Thoracic aorta (tissue), 2 donors: ENCODE results near the gene REEP2. TPM values are rescaled to one million over a fixed set of nuclear protein-coding genes. Genes with fewer than 3 reads are reported as not detected.

Experiments used
- ATAC-seq: fragments of 150-250 bp; one replicate; pipeline ENCODE4 v1.8.0; 2017; ENCODE audit warnings: low read depth; ENCODE audit not compliant: insufficient number of reproducible peaks, low FRiP score
- DNase-seq: peaks from one replicate; pipeline ENCODE4 v3.0.0-alpha.2; 2020; ENCODE audit warnings: low spot score
- H3K27ac ChIP-seq, 2 donors: fragments of 200-600 bp; sonication (generic); 1 replicate in 1 of 2; 2 replicates in 1 of 2; pipeline ENCODE4 v1.5.1; 2016; ENCODE audit warnings: mild to moderate bottlenecking in 2 of 2, moderate library complexity in 2 of 2
- H3K27me3 ChIP-seq: fragments of 200-600 bp; sonication (generic); replicated peaks from 2 replicates; pipeline ENCODE4 v1.6.0; 2016; ENCODE audit warnings: mild to moderate bottlenecking; ENCODE audit not compliant: insufficient read depth
- H3K36me3 ChIP-seq: fragments of 200-600 bp; sonication (generic); one replicate; pipeline ENCODE4 v1.5.1; 2016
- H3K4me1 ChIP-seq, 2 donors: fragments of 200-600 bp; sonication (generic); 1 replicate in 1 of 2; 2 replicates in 1 of 2; pipeline versions ENCODE4 v1.5.1 to v1.6.0; 2016; ENCODE audit warnings: low read depth in 2 of 2, mild to moderate bottlenecking in 1 of 2; ENCODE audit not compliant: control insufficient read depth in 1 of 2
- H3K4me3 ChIP-seq: fragments of 200-600 bp; sonication (generic); 2 replicates; pipeline ENCODE4 v1.5.1; 2016; ENCODE audit warnings: mild to moderate bottlenecking
- H3K9me3 ChIP-seq: fragments of 200-600 bp; sonication (generic); 2 replicates; pipeline ENCODE4 v1.5.1; 2016
- total RNA-seq, 2 donors: library from RNA; depleted of rRNA; stranded (reverse); fragments of >200 nt; gene quantifications; one replicate each; pipeline versions ENCODE4 v1.1.0 to v1.2.3, GENCODE V29; 2016
- TF ChIP-seq, protein P1 (sequence below): fragments of 200-600 bp; sonication (generic); IDR thresholded peaks from one replicate; pipeline ENCODE4 v1.5.1; 2019; ENCODE audit warnings: antibody characterized with exemption

REEP2 gene
- total RNA-seq, 2 donors from 2014 or later, result 8.9 to 11.5 TPM

DNA sequence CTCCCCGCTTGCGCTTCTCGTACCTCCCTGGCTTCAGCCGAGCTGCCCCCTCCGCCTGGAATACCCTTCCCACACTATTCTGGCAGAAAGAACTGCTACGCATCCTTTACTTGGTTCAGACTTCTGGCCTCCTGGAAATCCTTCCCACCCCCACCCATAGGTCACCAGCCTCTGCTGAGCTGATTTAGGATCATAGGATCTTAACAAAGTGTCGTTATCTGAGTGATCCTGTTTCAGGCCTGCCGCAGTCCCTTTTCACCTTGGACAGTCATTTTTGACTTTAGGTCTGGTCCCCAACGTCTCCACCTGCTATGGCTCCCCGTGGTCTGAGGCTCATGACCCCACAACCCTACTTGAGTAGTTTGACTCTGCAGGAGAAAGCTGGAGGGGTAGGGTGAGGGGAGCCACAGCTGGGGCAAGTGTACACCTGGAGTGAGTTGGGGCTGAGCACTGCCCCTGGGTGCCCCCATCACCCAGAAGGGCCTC, 53.7 kb downstream of the REEP2 start:
- no peak for DNase-seq
- H3K36me3 ChIP-seq, result no peaks in the 10 kb centered on the region
- peak overlapping the region; percentile 28 to 51 for H3K27ac ChIP-seq
- H3K4me3 ChIP-seq, result peak overlapping the region; percentile 78
- no peaks in the 10 kb centered on the region for H3K9me3 ChIP-seq
- no peak for ATAC-seq
- no peaks in the 10 kb centered on the region for H3K27me3 ChIP-seq
- TF ChIP-seq, protein P1, sequence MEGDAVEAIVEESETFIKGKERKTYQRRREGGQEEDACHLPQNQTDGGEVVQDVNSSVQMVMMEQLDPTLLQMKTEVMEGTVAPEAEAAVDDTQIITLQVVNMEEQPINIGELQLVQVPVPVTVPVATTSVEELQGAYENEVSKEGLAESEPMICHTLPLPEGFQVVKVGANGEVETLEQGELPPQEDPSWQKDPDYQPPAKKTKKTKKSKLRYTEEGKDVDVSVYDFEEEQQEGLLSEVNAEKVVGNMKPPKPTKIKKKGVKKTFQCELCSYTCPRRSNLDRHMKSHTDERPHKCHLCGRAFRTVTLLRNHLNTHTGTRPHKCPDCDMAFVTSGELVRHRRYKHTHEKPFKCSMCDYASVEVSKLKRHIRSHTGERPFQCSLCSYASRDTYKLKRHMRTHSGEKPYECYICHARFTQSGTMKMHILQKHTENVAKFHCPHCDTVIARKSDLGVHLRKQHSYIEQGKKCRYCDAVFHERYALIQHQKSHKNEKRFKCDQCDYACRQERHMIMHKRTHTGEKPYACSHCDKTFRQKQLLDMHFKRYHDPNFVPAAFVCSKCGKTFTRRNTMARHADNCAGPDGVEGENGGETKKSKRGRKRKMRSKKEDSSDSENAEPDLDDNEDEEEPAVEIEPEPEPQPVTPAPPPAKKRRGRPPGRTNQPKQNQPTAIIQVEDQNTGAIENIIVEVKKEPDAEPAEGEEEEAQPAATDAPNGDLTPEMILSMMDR, result no peak
- H3K4me1 ChIP-seq, result peaks cover 19 to 41% of the 10 kb centered on the region in 2 donors

DNA sequence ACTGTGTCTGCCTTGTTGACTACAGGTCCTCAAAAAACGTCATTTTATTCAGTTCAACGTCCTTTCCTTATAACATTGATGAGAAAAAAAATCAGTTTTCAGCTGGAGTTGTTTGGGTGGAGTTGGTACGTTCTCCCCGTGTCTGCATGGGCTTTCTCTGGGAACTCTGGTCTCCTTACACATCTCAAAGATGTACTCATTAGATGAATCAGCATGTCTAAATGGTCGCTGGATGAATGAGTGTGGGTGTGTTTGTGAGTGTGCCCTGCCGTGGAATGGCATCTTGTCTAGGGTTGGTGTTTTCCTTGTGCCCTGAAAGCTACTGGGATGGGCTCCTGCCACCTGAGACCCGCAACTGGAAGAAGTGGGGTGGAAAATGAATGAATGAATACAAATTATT, 56.5 kb downstream of the REEP2 start:
- DNase-seq, result no peak
- Histone ChIP-seq H3K4me3 (no peak overlapping the region), H3K9me3 (no peaks in the 10 kb centered on the region), H3K27me3 (no peaks in the 10 kb centered on the region), H3K36me3 (no peaks in the 10 kb centered on the region), H3K27ac (no peak overlapping the region), H3K4me1 (peaks cover 15 to 29% of the 10 kb centered on the region in 2 donors)
- TF ChIP-seq, protein P1, result no peak
- no peak for ATAC-seq

Other genes with a start within 250 kb of the REEP2 start
- gene CDC23, start 225.7 kb upstream of the REEP2 start, total RNA-seq, result 10 to 100 TPM; 13.5 to 17.7 TPM
- under 1 TPM in 1 of 2 donors, not detected in 1; 0.27 TPM for gene GFRA3, start 164.4 kb upstream of the REEP2 start, total RNA-seq
- gene CDC25C, start 107.3 kb upstream of the REEP2 start, total RNA-seq, result not detected
- 10 to 100 TPM; 22.6 to 24.9 TPM for gene FAM53C, start 100.8 kb upstream of the REEP2 start, total RNA-seq
- 10 to 100 TPM; 50.1 to 86.2 TPM for gene KDM3B, start 86.4 kb upstream of the REEP2 start, total RNA-seq
- 100 to 1,000 TPM in 1 of 2 donors, 10 to 100 TPM in 1; 98.3 to 340 TPM for gene EGR1, start 26.4 kb downstream of the REEP2 start, total RNA-seq
- gene ETF1, start 104.2 kb downstream of the REEP2 start, total RNA-seq, result 100 to 1,000 TPM in 1 of 2 donors, 10 to 100 TPM in 1; 67.6 to 115 TPM
- 100 to 1,000 TPM; 202 to 294 TPM for gene HSPA9, start 136.3 kb downstream of the REEP2 start, total RNA-seq